ENCODE measurements around the gene MKNK2. TPM values are rescaled to one million over a fixed set of nuclear protein-coding genes. Genes with fewer than 3 reads are reported as not detected.

Gene MKNK2
- total and polyA plus RNA-seq, 12 donors, result 107 to 260 (median 144) TPM

DNA sequence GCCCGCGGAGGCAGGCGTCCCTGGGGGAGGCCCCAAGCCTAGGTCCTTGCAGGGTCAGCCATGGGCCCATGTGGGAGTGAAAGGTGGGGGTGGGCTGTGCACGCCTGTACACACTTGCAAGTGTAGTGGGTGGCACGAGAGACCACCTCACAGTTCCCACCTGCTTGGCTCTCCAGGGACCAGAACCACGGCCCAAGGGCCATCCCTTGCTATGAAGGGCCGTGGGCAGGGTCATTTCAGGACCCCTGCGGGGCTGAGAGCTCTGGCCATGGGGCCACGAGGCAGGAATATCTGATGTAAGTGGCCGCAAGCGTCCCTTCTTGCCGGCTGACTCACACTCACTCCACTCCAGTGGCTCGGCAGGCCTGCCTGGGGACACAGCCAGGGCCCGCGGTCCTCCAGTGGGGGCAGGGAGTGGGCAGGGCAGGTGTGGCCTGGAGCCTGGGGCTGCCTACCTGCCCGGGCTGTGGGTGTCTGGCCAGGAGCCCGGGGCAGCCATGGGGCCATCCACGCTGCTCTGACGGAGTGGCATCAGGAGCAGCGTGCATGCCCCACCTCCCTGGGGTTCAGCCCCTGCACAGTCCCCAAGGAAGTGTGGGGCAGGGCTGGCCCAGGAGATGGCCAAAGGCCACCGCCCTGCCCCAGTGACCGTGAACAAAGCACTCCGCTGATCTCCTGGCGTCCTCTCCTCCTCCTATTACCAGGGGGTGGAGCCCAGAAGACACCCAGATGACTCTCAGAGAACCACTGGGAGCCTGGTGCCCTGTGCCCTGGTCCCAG, 8.6 kb upstream of the MKNK2 start:
- DNase-seq (peak in 1 of 2 donors; percentile 67), ATAC-seq (peak in 5 of 8 donors; percentile 17 to 54 (median 31))
- Histone ChIP-seq H3K36me3 (no peaks in the 10 kb centered on the region), H3K4me1 (peaks cover 35 to 87% (median 65%) of the 10 kb centered on the region in 9 donors), H3K9me3 (no peaks in the 10 kb centered on the region), H3K27me3 (no peaks in the 10 kb centered on the region), H3K4me3 (peak overlapping the region in 7 of 10 donors; percentile 9 to 92 (median 68)), H3K27ac (peak overlapping the region; percentile 97 to 100 (median 100))
- no peak for TF ChIP-seq CTCF (IDR thresholded peaks at IDR 0.05)
- 39 to 43% methylated on average over 22 to 24 of the region's 24 CpGs for WGBS, 2 donors
- intact Hi-C loops (cut with DNase I), result loop anchor here in 2 of 10 donors (10.0 kb wide), 2 partner anchors 135 to 195 kb away; partner anchors contain the start of gene KLF16 (in 1 of the 2)

GRCh38 chr19:2058570-2059421, 7.8 kb upstream of the MKNK2 start:
- Histone ChIP-seq H3K36me3 (no peaks in the 10 kb centered on the region), H3K9me3 (no peaks in the 10 kb centered on the region), H3K27ac (peak overlapping the region; percentile 97 to 100 (median 100)), H3K4me1 (peaks cover 34 to 87% (median 68%) of the 10 kb centered on the region in 9 donors), H3K27me3 (no peaks in the 10 kb centered on the region), H3K4me3 (no peak overlapping the region)
- no peak for TF ChIP-seq CTCF (IDR thresholded peaks at IDR 0.05)
- ATAC-seq (no peak), DNase-seq (no peak)
- intact Hi-C loops (cut with DNase I), result no loop called here
- WGBS, 2 donors, result 91 to 93% methylated on average over 27 of the region's 27 CpGs

DNA sequence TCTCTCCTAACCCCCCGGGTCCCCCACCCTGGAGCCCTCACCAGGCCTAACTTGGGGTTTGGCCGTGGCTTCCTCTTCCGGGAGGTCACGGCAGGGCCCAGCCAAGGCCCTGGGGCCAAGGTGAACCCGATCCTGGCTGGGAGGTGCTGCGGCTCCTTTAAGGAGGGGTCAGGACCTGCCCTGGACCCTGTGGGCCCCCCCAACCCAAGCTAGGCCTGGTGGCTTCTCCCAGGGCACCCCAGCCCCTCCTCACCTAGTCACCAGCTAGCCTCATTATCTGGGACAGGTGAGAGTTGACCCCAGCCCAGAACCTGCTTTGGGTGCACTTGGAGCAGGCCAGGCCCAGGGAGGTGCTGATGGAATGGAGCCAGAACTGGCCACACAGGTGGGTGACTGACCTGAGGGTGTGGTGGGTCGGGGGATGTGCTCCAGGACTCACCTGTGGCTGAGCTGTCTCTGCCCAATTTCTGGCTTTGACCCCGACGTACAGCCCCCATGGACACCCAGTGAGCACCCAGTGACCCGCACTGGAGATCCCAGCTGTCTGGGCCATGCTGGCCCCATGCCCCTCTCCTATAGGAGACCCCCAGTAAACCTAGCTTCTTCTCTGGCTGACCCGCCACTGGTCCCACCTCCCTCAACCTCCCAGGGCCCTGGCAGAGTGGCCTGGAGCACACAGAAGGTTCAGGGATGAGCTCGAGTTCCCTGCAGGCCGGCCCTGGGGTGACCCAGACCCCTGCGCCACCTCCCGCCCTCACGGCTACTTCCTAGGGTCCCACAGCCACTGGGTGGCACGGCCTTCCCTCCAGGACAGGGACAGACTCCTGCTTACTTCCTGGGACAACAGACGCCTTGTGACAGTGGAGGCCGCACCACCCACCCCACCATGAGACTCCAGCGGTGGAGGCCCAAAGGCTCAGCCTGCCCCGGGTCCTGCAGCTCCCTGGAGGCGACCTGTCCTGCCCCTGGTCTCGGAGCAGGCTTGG, 6.7 kb upstream of the MKNK2 start:
- DNase-seq, result no peak
- no peak for TF ChIP-seq CTCF (IDR thresholded peaks at IDR 0.05)
- ATAC-seq, result no peak
- Histone ChIP-seq H3K4me1 (peaks cover 36 to 85% (median 71%) of the 10 kb centered on the region in 9 donors), H3K27me3 (no peaks in the 10 kb centered on the region), H3K27ac (peak overlapping the region in 9 of 10 donors; percentile 35 to 100 (median 99)), H3K4me3 (no peak overlapping the region), H3K36me3 (no peaks in the 10 kb centered on the region), H3K9me3 (no peaks in the 10 kb centered on the region)
- 85 to 87% methylated on average over 23 of the region's 23 CpGs for WGBS, 2 donors
- intact Hi-C loops (cut with DNase I), result no loop called here

All from heart right ventricle (tissue), 16 donors.